Measurements from ENCODE around the gene MBTD1.
"Not testable (repeated sequence)": the region's sequence is repeated elsewhere in the genome, so short reads cannot be mapped to it uniquely, and the experiment has no call there.

Gene MBTD1

GRCh38 chr17:51251010-51251409, 8.8 kb downstream of the MBTD1 start:
- DNase-seq = no peak

GRCh38 chr17:51250314-51250840, 9.5 kb downstream of the MBTD1 start:
- DNase-seq = no peak

GRCh38 chr17:51245535-51245934, 14.3 kb downstream of the MBTD1 start:
- DNase-seq = no peak

- DNase-seq = no peak
These were observed 15.8 kb downstream of the MBTD1 start for GRCh38 chr17:51244041-51244440.

GRCh38 chr17:51240275-51240674, 19.6 kb downstream of the MBTD1 start:
- no peak for DNase-seq

GRCh38 chr17:51238255-51238887, 21.5 kb downstream of the MBTD1 start:
- no peak for DNase-seq

GRCh38 chr17:51234162-51234561, 25.7 kb downstream of the MBTD1 start:
- DNase-seq = no peak

GRCh38 chr17:51231999-51232398, 27.9 kb downstream of the MBTD1 start:
- DNase-seq = no peak

GRCh38 chr17:51230306-51230705, 29.5 kb downstream of the MBTD1 start:
- DNase-seq = no peak

GRCh38 chr17:51229889-51230288, 30.0 kb downstream of the MBTD1 start:
- DNase-seq = no peak

- no peak for DNase-seq
These were observed 31.7 kb downstream of the MBTD1 start for GRCh38 chr17:51228161-51228560.

GRCh38 chr17:51225523-51225922, 34.3 kb downstream of the MBTD1 start:
- not testable (repeated sequence) for DNase-seq

- DNase-seq = no peak
These were observed 35.2 kb downstream of the MBTD1 start for GRCh38 chr17:51224402-51225262.

GRCh38 chr17:51221322-51221721, 38.5 kb downstream of the MBTD1 start:
- DNase-seq = no peak

GRCh38 chr17:51217946-51218345, 41.9 kb downstream of the MBTD1 start:
- DNase-seq = no peak

- no peak for DNase-seq
These were observed 44.9 kb downstream of the MBTD1 start for GRCh38 chr17:51214920-51215319.

GRCh38 chr17:51203838-51204237, 56.0 kb downstream of the MBTD1 start:
- DNase-seq = no peak

- DNase-seq = no peak
These were observed 59.0 kb downstream of the MBTD1 start for GRCh38 chr17:51200846-51201245.

GRCh38 chr17:51200295-51200694, 59.6 kb downstream of the MBTD1 start:
- DNase-seq = no peak

GRCh38 chr17:51197754-51198153, 62.1 kb downstream of the MBTD1 start:
- DNase-seq = no peak

GRCh38 chr17:51191895-51192294, 68.0 kb downstream of the MBTD1 start:
- DNase-seq = no peak

- no peak for DNase-seq
These were observed 70.2 kb downstream of the MBTD1 start for GRCh38 chr17:51189628-51190027.

GRCh38 chr17:51189162-51189561, 70.7 kb downstream of the MBTD1 start:
- no peak for DNase-seq

- DNase-seq = no peak
These were observed 71.5 kb downstream of the MBTD1 start for GRCh38 chr17:51188271-51188833.

All from NCI-H510A (cell line).